Stimulated activated CD4-positive, alpha-beta T cell treated with anti-CD3 and anti-CD28 coated beads, Interleukin-4, amount 100 ng/mL, for 24 hours (primary cell): Measurements from ENCODE around the gene FNDC3B.

ENCODE experiments used
- DNase-seq: peaks from one replicate; pipeline ENCODE4 v3.0.0-alpha.2; 2020

Gene FNDC3B

DNA sequence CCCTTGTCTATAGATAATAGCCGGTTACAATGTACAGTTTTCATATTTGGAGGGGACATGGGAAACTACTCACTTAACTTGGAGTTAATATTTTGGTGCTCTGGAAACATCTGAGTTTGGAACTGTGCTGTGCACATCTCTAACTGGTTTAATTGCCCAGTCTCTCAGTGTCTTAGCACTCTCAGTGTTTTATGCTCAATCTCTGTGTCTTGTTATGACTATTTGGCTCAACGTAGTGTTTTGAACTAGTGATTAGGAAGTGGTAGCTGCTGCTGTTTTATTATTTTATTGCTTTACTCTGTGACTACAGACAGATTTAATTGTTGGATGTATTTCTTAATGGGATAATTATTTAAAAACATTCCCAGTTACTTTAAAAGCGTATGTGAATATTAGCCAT lies 17.0 kb downstream of the FNDC3B start:
- no peak for DNase-seq

DNA sequence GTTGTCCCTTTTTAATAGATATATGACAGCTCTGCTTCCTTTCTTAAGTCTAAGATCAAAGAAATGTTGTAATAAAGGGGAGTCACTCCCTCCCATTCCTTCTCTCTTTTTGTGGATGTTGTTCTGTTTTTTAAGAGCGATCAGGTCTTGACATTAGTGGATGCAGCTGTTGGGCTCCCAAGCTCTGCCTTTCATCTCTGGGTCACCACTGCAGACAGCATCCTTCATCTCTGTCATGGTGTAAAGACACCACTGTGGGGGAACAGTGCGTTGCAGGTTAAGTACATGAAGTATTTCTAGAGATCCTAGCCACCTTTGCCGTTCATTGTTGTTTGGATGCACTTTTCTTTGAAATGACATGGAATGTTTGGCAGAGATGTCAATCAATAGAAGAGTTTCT lies 17.7 kb downstream of the FNDC3B start:
- DNase-seq: no peak

- DNase-seq: no peak
Observed at GRCh38 chr3:172057624-172058327, 18.4 kb downstream of the FNDC3B start.

DNA sequence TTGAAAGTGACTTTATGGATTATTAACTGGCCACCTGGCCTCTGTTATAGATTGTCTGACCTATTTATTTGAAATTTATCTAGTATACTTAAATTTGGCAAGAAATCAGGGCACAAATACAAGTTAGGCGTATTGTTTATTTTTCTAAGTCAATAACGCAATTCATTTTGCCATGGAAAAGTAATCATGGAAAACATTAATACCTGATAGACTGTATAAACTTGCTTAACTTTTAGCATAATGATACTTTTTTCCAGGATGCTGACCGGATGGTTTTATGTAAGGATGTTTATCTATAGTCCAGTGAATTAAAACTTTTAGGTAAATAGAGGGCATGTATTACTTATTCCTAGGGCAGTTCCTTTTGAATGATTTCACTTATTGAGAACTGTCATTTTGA lies 20.2 kb downstream of the FNDC3B start:
- no peak for DNase-seq

DNA sequence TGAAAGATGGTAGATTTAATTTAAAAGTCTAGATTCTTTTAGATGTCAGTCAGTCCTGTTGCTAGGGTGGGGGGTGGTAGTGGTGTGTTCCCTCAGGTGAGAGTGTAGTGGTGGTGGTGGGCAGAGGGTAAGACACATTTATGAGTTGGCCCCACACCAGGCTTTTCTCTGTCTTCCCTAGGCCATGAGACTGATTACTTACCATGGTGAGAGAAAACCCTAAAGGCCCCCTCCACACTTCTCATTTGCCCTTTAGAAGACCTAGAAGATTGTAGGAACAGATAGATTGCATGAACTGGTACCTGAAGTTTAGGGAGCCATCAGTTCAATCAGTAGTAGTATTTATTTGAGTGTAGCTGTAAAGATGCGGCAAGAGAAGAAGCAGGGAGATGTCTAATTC lies 20.9 kb downstream of the FNDC3B start:
- DNase-seq: no peak

GRCh38 chr3:172061724-172062184 lies 22.4 kb downstream of the FNDC3B start:
- no peak for DNase-seq

GRCh38 chr3:172062761-172063160 lies 23.4 kb downstream of the FNDC3B start:
- no peak for DNase-seq

DNA sequence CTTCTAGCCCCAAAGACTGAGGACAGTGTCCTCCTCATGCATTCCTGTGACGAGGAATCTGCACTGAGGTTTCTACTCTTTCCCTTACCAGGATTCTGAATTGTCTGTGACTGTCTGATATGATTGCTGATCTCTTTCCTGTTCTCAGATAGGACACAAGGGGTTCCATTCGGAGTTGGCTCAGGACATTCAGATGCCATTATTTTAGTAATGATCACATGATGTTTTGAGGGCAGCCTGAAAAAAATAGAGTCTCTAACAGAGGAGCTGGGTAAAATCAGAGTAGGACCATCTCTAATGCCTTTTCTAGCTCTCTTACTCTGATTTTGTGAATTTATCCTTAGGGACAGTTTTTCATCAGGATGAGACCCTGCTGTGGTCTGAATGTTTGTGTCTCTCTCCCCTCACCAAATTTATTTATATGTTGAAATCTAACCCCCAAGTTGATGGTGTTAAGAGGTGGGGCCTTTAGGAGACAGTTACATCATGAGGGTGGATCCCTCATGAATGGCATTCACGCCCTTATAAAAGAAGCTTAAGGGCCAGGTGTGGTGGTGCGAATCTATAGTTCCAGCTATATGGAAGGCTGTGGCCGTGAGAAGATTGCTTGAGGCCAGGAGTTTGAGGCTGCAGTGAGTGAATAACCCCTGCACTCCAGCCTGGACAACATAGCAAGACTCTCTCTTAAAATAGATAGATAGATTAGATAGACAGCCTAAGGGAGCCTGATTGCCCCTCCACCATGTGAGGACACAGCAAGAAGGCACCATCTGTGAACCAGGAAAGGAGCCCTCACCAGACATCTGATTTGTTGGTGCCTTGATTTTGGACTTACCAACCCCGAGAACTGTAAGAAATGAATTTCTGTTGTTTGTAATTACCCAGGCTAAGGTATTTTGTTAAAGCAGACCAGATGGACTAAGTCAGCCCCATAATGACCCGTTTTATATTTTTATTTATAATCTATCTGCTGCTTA lies 24.4 kb downstream of the FNDC3B start:
- no peak for DNase-seq

DNA sequence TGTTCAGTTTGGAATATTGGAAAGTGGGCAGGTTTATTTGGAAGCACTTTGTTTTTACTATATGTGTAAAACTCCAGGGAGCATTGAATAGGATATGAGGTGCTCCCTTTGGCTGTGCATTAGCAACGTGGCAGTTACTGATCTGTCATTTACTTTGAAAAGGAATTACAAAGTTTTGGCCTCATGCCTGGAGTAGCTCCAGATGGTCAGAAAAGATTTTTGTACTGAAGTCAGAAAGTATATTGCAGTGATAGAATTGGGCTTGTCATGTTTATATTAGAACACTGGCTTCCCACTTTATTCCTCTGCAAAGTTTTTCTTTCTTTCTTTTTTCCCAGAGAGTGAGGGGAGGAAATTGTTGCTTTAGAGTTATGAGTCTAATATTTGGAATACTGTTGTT lies 26.1 kb downstream of the FNDC3B start:
- DNase-seq: no peak

- no peak for DNase-seq
Observed at GRCh38 chr3:172065967-172066762, 26.8 kb downstream of the FNDC3B start.

- no peak for DNase-seq
Observed at GRCh38 chr3:172066880-172067796, 27.8 kb downstream of the FNDC3B start.

GRCh38 chr3:172067837-172068440 lies 28.6 kb downstream of the FNDC3B start:
- no peak for DNase-seq

DNA sequence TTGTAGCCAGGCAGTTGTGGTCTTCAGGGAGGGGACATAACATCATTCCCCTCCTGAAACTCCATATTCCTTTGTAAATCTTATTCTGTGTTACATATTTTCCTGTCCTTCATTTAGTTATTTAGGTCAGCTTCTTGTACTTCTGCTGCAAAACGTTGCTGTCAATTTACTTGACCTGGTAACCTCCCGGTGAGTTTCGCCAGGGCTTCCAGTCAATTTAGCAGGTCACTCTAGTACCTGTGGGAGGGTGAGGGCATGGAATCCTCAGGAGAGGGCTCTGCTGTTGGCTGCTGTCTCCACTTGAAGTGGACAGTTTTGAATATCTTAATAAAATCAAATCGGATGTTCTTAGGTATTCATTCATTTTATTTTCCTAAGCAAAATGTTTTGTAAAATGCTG lies 29.6 kb downstream of the FNDC3B start:
- no peak for DNase-seq

- no peak for DNase-seq
Observed at GRCh38 chr3:172069478-172069877, 30.1 kb downstream of the FNDC3B start.

GRCh38 chr3:172070269-172070668 lies 30.9 kb downstream of the FNDC3B start:
- no peak for DNase-seq

DNA sequence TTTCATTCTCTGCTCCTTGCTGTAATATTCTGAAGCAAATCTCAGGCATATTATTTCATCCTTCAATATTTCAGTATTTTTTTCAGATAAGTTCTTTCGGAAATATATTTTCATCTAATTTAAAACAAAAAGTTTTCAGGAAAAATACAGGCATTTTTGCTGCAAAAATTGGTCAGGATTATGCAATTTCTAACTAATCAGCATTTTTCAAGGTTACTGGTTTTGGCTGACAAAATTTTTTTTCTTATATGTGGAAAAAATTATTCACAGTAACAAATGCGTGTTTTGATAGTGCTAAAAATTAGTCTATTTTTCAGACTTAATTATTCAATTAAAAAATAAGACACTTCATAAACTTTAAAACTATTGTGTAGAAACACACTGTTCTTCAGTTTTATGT lies 31.4 kb downstream of the FNDC3B start:
- DNase-seq: no peak

DNA sequence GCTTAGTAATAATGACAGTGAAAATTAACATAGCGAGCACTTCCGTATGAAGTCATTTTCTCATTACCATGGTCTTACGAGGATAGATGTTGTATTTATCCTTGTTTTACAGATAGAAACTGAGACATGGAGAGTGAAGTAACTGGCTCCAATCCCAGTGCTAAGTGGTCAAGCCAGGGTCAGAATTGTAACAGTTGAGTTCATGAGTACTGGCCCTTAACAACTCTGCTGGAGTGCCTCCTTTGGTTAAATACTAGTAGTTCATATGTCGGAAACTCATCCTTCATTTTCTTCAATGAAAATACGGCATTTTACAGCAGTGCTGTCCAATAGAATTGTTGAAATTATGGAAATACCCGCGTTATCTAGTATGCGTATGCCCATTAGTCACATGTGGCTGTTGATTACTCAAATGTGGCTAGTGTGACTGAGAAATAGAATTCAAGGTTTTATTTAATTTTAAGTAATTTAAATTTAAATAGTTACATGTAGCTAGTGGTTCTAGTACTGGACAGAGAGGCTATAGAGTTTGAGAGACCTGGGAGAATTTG lies 32.5 kb downstream of the FNDC3B start:
- DNase-seq: no peak

- DNase-seq: no peak
Observed at GRCh38 chr3:172072543-172072942, 33.2 kb downstream of the FNDC3B start.

DNA sequence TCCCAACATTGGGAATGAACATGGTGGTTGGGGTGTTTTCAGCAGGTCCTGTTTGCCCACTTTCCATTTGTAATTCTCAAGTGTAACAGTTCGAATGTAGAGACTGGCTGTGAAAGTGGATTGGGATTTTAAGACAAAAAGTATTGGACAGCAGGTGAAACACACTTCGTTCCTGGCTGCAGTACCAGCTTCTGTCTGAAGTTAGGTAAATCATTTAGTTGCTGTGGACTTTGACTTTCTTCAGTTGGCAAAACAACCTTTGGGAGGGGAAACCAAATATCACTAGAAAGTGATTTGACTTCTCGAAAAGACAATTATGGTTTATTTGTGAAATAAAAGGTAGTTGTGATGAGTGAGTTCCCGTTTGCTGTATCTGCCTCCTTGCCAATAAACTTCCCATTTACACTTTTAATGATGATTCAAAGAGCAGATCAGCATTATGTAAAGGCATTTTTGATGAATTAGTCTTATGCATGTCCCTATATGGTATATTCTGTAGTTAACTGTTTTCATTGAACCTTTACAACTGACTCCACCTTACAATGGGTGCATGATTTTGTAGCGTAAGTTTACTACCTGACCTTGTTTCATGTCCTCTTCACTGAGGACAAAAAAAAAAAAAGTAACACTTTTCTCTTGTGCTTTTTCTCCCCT lies 34.0 kb downstream of the FNDC3B start:
- no peak for DNase-seq

- no peak for DNase-seq
Observed at GRCh38 chr3:172074032-172074431, 34.7 kb downstream of the FNDC3B start.

GRCh38 chr3:172074586-172074985 lies 35.2 kb downstream of the FNDC3B start:
- DNase-seq: no peak
